NCI-H1105 (cell line): Measurements from ENCODE around the gene SPRN.
A peak's percentile ranks its signal among the peaks of the same experiment; 100 is the strongest.
"Not testable (repeated sequence)": the region's sequence is repeated elsewhere in the genome, so short reads cannot be mapped to it uniquely, and the experiment has no call there.

ENCODE experiments used
- DNase-seq: peaks from one replicate; lab custom pipeline; 2025; lab: John Stamatoyannopoulos, UW

Gene SPRN

GRCh38 chr10:133386951-133387350 is 37.5 kb downstream of the SPRN start:
- not testable (repeated sequence) for DNase-seq

DNA sequence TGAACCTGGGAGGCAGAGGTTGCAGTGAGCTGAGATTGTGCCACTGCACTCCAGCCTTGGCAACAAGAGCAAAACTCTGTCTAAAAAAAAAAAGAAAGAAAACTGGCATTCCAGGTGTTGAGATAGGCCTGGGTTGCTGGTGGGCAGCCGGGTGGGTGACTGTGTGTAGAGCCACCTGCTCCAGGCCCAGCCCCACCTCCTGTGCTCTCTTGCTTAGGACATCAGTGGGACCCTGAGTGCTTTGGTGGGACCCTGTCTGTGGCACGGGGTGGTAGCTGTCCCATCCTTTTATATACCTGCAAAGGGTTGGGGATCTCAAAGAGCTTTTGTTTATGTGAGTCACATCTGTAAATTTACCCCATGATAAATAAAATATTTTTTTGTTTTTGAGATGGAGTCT is 39.2 kb downstream of the SPRN start:
- DNase-seq = no peak

DNA sequence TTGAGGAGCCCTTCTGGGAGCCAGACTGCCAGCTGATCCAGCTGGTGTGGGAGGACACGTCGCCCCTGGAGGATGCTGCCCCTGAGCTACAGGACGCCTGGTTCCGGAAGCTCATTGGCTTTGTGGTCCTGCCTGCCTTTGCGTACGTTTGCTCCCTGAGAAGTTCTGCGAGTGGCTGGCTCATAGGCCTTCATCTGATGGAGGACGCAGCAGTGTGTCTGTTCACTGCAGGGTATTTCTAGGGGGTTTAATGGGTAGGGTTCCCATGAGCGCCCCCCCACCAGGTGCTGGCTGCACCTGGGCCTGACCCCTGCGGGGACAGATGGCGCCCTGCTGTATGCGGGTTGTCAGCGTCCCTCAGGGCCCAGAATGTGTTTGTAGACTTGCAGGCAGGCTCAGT is 40.4 kb downstream of the SPRN start:
- DNase-seq = no peak

DNA sequence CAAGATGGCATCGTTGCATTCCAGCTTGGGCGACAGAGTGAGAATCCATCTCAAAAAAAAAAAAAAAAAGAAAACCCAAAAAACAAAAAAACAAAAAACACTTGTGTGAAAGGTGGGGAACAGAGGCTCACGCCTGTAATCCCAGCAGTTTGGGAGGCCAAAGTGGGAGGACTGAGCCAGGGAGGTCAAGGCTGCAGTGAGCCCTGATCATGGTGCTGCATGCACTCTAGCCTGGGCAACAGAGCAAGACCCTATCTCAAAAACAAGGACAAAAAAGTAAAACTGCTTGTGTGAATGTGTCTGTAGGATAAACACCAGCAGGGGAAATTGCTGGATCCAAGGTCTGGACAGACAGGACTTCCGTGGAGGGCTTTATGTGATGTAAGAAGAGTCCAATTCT is 40.9 kb downstream of the SPRN start:
- no peak for DNase-seq

GRCh38 chr10:133381036-133381435 is 43.4 kb downstream of the SPRN start:
- DNase-seq = no peak

DNA sequence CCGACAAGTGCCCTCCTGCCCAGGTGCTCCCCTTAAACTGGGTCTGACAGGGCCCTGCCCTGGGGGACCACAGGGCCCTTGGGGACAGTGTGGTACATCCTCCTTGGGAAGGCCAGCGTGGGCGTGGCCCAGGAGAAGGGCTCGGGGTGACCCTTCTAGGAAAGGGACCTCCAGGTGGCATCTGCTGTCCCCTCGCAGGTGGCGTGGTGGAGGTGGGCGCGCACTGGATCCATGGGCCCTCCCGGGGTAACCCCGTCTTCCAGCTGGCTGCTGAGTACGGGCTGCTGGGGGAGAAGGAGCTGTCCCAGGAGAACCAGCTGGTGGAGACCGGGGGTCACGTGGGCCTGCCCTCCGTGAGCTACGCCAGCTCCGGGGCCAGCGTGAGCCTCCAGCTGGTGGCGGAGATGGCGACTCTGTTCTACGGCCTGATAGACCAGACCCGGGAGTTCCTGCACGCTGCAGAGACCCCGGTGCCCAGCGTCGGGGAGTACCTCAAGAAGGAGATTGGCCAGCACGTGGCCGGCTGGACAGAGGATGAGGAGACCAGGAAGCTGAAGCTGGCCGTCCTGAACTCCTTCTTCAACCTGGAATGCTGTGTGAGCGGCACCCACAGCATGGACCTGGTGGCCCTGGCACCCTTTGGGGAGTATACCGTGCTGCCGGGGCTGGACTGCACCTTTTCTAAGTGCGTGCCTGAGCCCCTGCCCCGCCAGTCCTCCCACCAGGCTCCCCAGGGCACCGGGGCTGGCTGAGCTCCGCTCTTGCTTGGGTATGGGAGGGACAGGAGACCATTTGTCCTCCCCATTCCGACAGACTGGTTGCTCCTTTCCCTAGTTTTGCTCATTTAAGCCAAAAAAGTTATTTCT is 44.4 kb downstream of the SPRN start:
- no peak for DNase-seq

GRCh38 chr10:133379152-133379800 is 45.1 kb downstream of the SPRN start, which contains the start of gene PAOX:
Gene PAOX (plus strand): TSS chr10:133379262. CDS start chr10:133379317, 55 bp downstream.
- no peak for DNase-seq

DNA sequence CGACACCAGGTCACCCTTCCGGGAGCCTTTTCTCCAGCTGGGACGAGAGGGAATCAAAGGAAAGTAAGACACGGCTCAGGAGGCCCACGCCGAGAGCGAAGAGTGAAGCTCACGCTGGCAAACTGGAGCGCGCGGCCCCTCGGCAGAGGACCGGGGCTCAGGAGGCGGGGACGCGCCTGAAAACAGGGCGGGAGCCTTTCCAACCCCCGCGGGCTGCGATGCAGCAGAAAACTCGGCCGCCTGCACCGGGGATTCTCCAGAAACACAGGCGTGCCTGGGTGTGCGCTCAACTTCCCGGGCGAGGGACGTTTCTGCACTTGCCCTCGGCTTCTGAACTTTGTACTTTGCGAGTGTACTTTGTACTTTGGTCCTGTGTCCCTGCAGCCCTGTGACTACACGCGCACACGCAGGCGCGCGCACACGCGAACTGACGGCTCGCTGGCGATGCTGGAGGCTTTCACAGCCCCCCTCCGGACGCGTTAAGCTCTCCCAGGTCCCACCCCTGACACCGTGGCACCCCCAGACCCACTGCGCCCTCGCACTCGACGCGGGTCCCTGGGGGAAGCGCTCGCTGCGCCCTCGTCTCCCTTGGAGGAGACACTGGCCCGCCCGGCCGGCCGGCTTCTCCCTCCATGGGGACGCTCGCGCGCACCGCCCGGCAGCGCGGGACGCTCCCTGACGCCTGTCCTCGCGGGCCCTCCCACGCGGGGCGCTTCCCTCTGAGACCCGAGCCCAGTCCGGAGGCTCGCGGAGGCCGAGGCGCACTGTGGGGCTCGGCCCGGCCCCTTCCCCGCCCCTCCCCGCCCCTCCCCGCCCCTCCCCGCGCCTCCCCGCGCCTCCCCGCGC is 46.0 kb downstream of the SPRN start:
- peak; percentile 21 for DNase-seq

GRCh38 chr10:133377818-133378250 is 46.6 kb downstream of the SPRN start:
- no peak for DNase-seq

GRCh38 chr10:133377025-133377817 is 47.2 kb downstream of the SPRN start:
- no peak for DNase-seq

DNA sequence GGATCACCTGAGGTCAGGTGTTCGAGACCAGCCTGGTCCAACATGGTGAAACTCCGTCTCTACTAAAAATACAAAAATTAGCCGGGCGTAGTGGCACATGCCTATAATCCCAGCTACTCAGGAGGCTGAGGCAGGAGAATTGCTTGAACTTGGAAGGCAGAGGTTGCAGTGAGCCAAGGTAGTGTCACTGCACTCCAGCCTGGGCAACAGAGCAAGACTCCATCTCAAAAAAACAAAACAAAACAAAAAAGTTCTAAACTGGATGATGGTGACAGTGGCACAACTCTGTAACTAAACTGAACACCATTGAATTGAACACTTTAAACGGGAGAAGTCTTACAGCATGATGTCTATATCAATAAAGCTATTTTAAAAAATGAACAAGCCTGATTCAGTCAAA is 48.2 kb downstream of the SPRN start:
- DNase-seq = not testable (repeated sequence)

- DNase-seq = no peak
Measured at GRCh38 chr10:133375357-133376115, 48.9 kb downstream of the SPRN start.

- peak; percentile 68 for DNase-seq
Measured at GRCh38 chr10:133373174-133374090, 51.0 kb downstream of the SPRN start, which contains the start of gene ECHS1. Gene ECHS1 (minus strand): TSS chr10:133373354. CDS start chr10:133373333, 21 bp downstream.

DNA sequence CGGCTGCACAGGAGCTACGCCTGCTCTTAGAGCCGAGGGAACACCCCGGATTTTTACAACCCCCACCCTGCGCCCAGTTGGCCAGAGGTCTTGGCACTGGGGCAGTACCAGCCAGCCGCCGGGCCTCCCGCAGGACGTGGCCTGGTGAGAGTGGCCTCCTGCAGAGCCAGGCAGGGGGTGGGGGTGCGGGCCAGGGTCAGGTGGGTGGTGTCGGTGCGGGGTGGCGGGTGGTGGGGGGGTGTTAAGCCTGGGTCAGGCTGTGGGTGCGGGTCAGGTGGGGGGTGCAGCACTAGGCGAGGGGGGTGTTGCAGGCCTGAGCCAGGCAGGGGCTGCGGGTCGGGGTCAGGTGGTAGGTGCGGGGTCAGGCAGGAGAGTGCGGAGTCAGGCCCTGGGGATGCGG is 51.9 kb downstream of the SPRN start:
- no peak for DNase-seq
